Tibial nerve (tissue), 4 donors: ENCODE results near the gene SCAMP4.

Experiments used
- EP300 ChIP-seq, 2 donors: sonication (generic); formaldehyde crosslinking; IDR thresholded peaks; one replicate each; pipeline ENCODE4 v1.6.1; 2017; ENCODE audit warnings: antibody characterized with exemption in 2 of 2, mild to moderate bottlenecking in 1 of 2
- TF ChIP-seq, protein P1 (sequence below), 5 experiments: fragments of 200-600 bp in 3 of 5; fragments of 450-650 bp in 2 of 5; sonication (generic) in 3 of 5; IDR thresholded peaks; one replicate each; pipeline ENCODE4 v1.5.1; 2016 to 2019; ENCODE audit warnings: antibody characterized with exemption in 5 of 5, mild to moderate bottlenecking in 3 of 5, moderate library complexity in 2 of 5

DNA sequence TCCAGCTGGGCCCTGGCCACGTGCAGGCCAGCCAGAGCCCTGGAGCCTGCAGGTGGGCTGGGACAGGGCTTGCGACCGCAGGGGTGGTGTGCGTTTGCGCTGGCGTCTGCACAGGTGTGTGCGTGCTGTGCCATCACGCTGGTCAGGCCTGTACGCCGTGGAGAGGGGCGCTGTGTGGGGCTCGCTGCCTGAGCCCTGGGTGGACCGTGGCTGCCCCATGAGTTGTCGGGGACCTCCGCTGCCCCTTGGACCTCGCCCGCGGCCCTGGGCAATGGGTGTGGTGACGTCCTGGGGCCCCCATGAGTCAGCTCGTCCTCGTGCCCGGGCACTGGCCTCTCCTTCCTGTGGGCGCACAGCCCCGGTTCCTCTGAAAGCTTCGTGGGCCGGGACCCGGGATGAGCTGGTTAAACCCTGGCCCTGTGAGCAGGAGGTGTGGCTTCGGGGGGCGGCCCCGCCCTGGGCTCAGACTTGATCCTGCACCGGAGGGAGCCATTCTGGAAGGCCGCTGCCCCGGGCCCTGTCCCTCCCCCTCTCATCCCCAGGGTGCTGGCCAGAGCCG lies 42.5 kb downstream of the SCAMP4 start:
- TF ChIP-seq, protein P1, sequence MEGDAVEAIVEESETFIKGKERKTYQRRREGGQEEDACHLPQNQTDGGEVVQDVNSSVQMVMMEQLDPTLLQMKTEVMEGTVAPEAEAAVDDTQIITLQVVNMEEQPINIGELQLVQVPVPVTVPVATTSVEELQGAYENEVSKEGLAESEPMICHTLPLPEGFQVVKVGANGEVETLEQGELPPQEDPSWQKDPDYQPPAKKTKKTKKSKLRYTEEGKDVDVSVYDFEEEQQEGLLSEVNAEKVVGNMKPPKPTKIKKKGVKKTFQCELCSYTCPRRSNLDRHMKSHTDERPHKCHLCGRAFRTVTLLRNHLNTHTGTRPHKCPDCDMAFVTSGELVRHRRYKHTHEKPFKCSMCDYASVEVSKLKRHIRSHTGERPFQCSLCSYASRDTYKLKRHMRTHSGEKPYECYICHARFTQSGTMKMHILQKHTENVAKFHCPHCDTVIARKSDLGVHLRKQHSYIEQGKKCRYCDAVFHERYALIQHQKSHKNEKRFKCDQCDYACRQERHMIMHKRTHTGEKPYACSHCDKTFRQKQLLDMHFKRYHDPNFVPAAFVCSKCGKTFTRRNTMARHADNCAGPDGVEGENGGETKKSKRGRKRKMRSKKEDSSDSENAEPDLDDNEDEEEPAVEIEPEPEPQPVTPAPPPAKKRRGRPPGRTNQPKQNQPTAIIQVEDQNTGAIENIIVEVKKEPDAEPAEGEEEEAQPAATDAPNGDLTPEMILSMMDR (IDR thresholded peaks at IDR 0.05): no peak
- no peak for TF ChIP-seq EP300 (IDR thresholded peaks at IDR 0.05)
